Measurements from ENCODE around the gene MYO3B. TPM values are rescaled to one million over a fixed set of nuclear protein-coding genes. Genes with fewer than 3 reads are reported as not detected.
"Not testable (repeated sequence)": the region's sequence is repeated elsewhere in the genome, so short reads cannot be mapped to it uniquely, and the experiment has no call there.

The MYO3B gene
- total RNA-seq, 1 donor from 2014 or later = 27.3 TPM

DNA sequence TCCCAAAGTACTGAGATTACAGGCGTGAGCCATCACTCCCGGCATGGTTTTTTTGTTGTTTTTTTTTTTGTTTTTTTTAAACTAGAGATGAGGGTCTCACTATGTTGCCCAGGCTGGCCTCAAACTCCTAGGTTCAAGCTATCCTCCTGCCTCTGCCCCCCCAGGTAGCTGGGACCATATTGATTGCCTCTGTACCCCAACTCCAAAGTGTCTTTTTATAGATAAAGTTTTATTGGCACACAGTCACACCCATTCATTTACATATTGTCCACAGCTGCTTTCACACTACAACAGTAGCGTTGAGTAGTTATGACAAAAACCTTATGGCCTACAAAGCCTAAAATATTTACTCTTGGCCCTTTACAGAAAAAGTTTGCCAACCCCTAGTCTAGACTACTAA, 492.0 kb downstream of the MYO3B start:
- DNase-seq (ENCODE audit: low spot score) = no peak

DNA sequence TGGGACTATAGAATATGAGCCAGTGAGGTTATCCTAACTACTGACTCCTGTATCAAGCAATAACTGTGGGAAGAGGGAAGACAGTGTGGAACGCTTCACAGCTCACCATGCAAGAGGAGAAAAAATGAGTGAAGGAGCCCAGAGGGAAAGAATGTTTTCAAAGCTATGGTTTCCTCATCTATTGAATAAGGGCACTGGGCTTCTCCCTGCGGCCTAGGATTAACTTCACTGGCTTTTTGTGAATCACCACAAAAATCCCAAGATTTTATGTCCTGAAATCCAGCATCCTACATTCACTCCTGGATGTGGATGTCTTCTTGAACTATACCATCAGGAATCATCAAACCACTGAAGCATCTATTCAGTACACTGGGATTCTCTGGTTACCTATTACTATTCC, 492.7 kb downstream of the MYO3B start:
- Histone ChIP-seq H3K79me2 (ENCODE audit: low read depth) (no peaks in the 10 kb centered on the region), H3K36me3 (no peaks in the 10 kb centered on the region), H3K9me3 (ENCODE audit: low read depth) (no peaks in the 10 kb centered on the region), H2AFZ (replicated peaks) (no peak overlapping the region), H3K27ac (no peak overlapping the region), H3K9ac (no peak overlapping the region), H3K4me1 (peaks cover 12% of the 10 kb centered on the region), H3K4me3 (no peak overlapping the region), H3K4me2 (no peak overlapping the region), H3F3A (ENCODE audit: low read depth) (peaks cover 3% of the 10 kb centered on the region), H4K20me1 (ENCODE audit: low read depth) (no peaks in the 10 kb centered on the region), H3K27me3 (no peaks in the 10 kb centered on the region)
- TF ChIP-seq, protein P1, sequence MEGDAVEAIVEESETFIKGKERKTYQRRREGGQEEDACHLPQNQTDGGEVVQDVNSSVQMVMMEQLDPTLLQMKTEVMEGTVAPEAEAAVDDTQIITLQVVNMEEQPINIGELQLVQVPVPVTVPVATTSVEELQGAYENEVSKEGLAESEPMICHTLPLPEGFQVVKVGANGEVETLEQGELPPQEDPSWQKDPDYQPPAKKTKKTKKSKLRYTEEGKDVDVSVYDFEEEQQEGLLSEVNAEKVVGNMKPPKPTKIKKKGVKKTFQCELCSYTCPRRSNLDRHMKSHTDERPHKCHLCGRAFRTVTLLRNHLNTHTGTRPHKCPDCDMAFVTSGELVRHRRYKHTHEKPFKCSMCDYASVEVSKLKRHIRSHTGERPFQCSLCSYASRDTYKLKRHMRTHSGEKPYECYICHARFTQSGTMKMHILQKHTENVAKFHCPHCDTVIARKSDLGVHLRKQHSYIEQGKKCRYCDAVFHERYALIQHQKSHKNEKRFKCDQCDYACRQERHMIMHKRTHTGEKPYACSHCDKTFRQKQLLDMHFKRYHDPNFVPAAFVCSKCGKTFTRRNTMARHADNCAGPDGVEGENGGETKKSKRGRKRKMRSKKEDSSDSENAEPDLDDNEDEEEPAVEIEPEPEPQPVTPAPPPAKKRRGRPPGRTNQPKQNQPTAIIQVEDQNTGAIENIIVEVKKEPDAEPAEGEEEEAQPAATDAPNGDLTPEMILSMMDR (IDR thresholded peaks at IDR 0.05) = no peak
- TF ChIP-seq EZH2phosphoT487 (IDR thresholded peaks at IDR 0.05) = no peak
- TF ChIP-seq EZH2 (IDR thresholded peaks at IDR 0.05) = no peak
- no peak for DNase-seq (ENCODE audit: low spot score)
- Mint-ChIP-seq H3K9me3 (no peaks in the 10 kb centered on the region), H3K27me3 (ENCODE audit: insufficient read depth, low read depth) (no peaks in the 10 kb centered on the region), H3K4me3 (no peak overlapping the region), H3K36me3 (no peaks in the 10 kb centered on the region), H3K27ac (no peak overlapping the region), H3K4me1 (peaks cover 6% of the 10 kb centered on the region)

More for the DNA sequence above, 492.0 kb downstream of the MYO3B start:
- H3K9ac ChIP-seq = no peak overlapping the region
- no peaks in the 10 kb centered on the region for H3K79me2 ChIP-seq (ENCODE audit: low read depth)
- Mint-ChIP-seq H3K27me3 (ENCODE audit: insufficient read depth, low read depth) (no peaks in the 10 kb centered on the region), H3K36me3 (no peaks in the 10 kb centered on the region), H3K27ac (no peak overlapping the region), H3K4me3 (no peak overlapping the region), H3K4me1 (peaks cover 6% of the 10 kb centered on the region), H3K9me3 (no peaks in the 10 kb centered on the region)
- no peaks in the 10 kb centered on the region for H3K36me3 ChIP-seq
- H3K27me3 ChIP-seq = no peaks in the 10 kb centered on the region
- peaks cover 12% of the 10 kb centered on the region for H3K4me1 ChIP-seq
- H3K27ac ChIP-seq = no peak overlapping the region
- H4K20me1 ChIP-seq (ENCODE audit: low read depth) = no peaks in the 10 kb centered on the region
- peaks cover 3% of the 10 kb centered on the region for H3F3A ChIP-seq (ENCODE audit: low read depth)
- TF ChIP-seq, protein P1 (IDR thresholded peaks at IDR 0.05) = no peak
- no peak for TF ChIP-seq EZH2phosphoT487 (IDR thresholded peaks at IDR 0.05)
- H2AFZ ChIP-seq (replicated peaks) = no peak overlapping the region
- H3K4me3 ChIP-seq = no peak overlapping the region
- no peaks in the 10 kb centered on the region for H3K9me3 ChIP-seq (ENCODE audit: low read depth)
- H3K4me2 ChIP-seq = no peak overlapping the region

DNA sequence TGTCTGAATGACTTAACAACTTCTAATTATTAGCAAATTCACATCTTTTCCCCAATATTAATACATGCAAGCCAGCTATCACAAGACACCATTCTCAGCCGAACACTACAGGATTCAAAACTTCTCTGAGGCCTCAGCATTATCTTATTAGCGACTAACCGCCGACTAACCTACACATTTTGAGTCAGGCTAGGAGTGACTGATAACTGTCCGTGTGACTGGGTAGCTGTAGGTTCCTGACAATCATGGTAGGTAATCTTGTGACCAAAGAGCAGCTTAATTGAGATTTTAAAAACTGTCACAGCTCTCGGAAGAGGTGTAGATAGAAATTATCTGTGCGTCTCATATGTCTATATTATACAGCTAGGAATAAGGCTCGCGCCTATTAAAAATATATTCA, 493.1 kb downstream of the MYO3B start:
- Mint-ChIP-seq H3K9me3 (no peaks in the 10 kb centered on the region), H3K4me1 (peaks cover 6% of the 10 kb centered on the region), H3K27me3 (ENCODE audit: insufficient read depth, low read depth) (no peaks in the 10 kb centered on the region), H3K27ac (no peak overlapping the region), H3K4me3 (no peak overlapping the region), H3K36me3 (no peaks in the 10 kb centered on the region)
- Histone ChIP-seq H4K20me1 (ENCODE audit: low read depth) (no peaks in the 10 kb centered on the region), H3K36me3 (no peaks in the 10 kb centered on the region), H3K27ac (no peak overlapping the region), H3K9ac (no peak overlapping the region), H3K4me1 (peaks cover 12% of the 10 kb centered on the region), H3K27me3 (no peaks in the 10 kb centered on the region), H3K4me2 (no peak overlapping the region), H3K9me3 (ENCODE audit: low read depth) (no peaks in the 10 kb centered on the region), H3F3A (ENCODE audit: low read depth) (peaks cover 3% of the 10 kb centered on the region), H2AFZ (replicated peaks) (no peak overlapping the region), H3K4me3 (no peak overlapping the region), H3K79me2 (ENCODE audit: low read depth) (no peaks in the 10 kb centered on the region)
- DNase-seq (ENCODE audit: low spot score) = no peak
- TF ChIP-seq, protein P1 (IDR thresholded peaks at IDR 0.05) = no peak
- no peak for TF ChIP-seq EZH2phosphoT487 (IDR thresholded peaks at IDR 0.05)
- TF ChIP-seq EZH2 (IDR thresholded peaks at IDR 0.05) = no peak

DNA sequence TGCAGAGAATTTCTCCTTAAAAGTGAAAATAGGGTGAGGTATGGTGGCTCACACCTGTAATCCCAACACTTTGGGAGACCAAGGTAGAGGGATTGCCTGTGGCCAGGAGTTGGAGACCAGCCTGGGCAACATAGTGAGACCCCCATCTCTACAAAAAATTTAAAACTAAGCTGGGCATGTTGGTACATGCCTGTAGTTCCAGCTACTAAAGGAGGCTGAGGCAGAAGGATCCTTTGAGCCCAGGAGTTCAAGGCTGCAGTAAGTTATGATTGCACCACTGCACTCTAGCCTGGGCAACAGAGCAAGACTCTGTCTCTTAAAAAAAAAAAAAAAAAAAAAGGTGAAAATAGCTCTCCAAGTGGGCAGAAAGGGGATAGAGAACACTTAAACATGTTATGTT, 496.3 kb downstream of the MYO3B start:
- H3K27me3 ChIP-seq; H3K36me3 ChIP-seq; H3K27ac ChIP-seq; H3K79me2 ChIP-seq (ENCODE audit: low read depth); H3K27ac Mint-ChIP-seq; H3K4me2 ChIP-seq; H3K9me3 Mint-ChIP-seq; H3K4me3 Mint-ChIP-seq; H3K27me3 Mint-ChIP-seq (ENCODE audit: insufficient read depth, low read depth); H4K20me1 ChIP-seq (ENCODE audit: low read depth); H3F3A ChIP-seq (ENCODE audit: low read depth); H3K9me3 ChIP-seq (ENCODE audit: low read depth); DNase-seq (ENCODE audit: low spot score); H3K9ac ChIP-seq; H2AFZ ChIP-seq (replicated peaks); H3K4me3 ChIP-seq; H3K36me3 Mint-ChIP-seq: not testable (repeated sequence)
- peaks cover 12% of the 10 kb centered on the region for H3K4me1 Mint-ChIP-seq
- H3K4me1 ChIP-seq = peaks cover 18% of the 10 kb centered on the region
